Aorta (tissue), 5 donors: ENCODE data around the gene TCIRG1. TPM values are rescaled to one million over a fixed set of nuclear protein-coding genes. Genes with fewer than 3 reads are reported as not detected.

Experiments
- ATAC-seq: fragments of 200-7000 bp; cut with Tn5 transposase; one replicate; pipeline ENCODE4 v1.9.1; 2022; ENCODE audit warnings: moderate library complexity; ENCODE audit not compliant: low FRiP score
- DNase-seq, 2 donors: peaks; one replicate each; pipeline ENCODE4 v3.0.0-alpha.2; 2020
- H3K27ac ChIP-seq, 2 donors: one replicate each; pipeline ENCODE4 v1.5.1; 2013; ENCODE audit warnings: low read length in 2 of 2, mild to moderate bottlenecking in 2 of 2, moderate library complexity in 2 of 2, control low read depth in 1 of 2, inconsistent platforms in 1 of 2, low read depth in 1 of 2
- H3K27me3 ChIP-seq, 2 donors: one replicate each; pipeline ENCODE4 v1.6.1; 2013; ENCODE audit warnings: control low read depth in 1 of 2, low read length in 1 of 2, mild to moderate bottlenecking in 1 of 2, moderate library complexity in 1 of 2; ENCODE audit not compliant: insufficient read depth in 2 of 2, control insufficient read depth in 1 of 2
- H3K36me3 ChIP-seq, 2 donors: one replicate each; pipeline ENCODE4 v1.6.1; 2013; ENCODE audit warnings: control low read depth in 1 of 2, low read length in 1 of 2, mild to moderate bottlenecking in 1 of 2; ENCODE audit not compliant: insufficient read depth in 2 of 2, control insufficient read depth in 1 of 2
- H3K4me1 ChIP-seq, 2 donors: one replicate each; pipeline ENCODE4 v1.6.1; 2013; ENCODE audit warnings: low read length in 2 of 2, control low read depth in 1 of 2, mild to moderate bottlenecking in 1 of 2, moderate library complexity in 1 of 2; ENCODE audit not compliant: insufficient read depth in 2 of 2, control insufficient read depth in 1 of 2
- H3K4me3 ChIP-seq, 2 donors: one replicate each; pipeline ENCODE4 v1.5.1; 2013; ENCODE audit warnings: low read length in 2 of 2, control low read depth in 1 of 2, mild to moderate bottlenecking in 1 of 2
- H3K9me3 ChIP-seq: one replicate; pipeline ENCODE4 v1.6.1; 2013; ENCODE audit warnings: mild to moderate bottlenecking, low read length; ENCODE audit not compliant: control insufficient read depth
- WGBS, 2 donors: extraction: QIAGEN DNeasy Blood & Tissue Kit; methylation state at CpG; one replicate each; pipeline ENCODE4 v1.1.7; 2013; 5-methylcytosine and 5-hydroxymethylcytosine counted together
- intact Hi-C, 2 donors: fragments of 100-400 bp; cut with DNase I; formaldehyde crosslinking; loops; one replicate each; pipeline versions ENCODE4 v1.14.2 to v1.15.0; 2022
- polyA plus RNA-seq, 2 donors: library from polyadenylated mRNA; stranded (reverse); fragments of 200-250 nt; gene quantifications; one replicate each; pipeline ENCODE4 v1.2.3, GENCODE V29; 2013
- total RNA-seq, 2 donors: library from RNA; stranded (reverse); fragmentation: NEBNext Ultra II Directional; extraction: Animal tissue kit (Norgen Biotek cat#: 25700); gene quantifications; one replicate each; pipeline ENCODE4 v1.2.1, GENCODE V29; 2021
- donor health status: healthy with polysubstance abuse.
- donor health status: Bipolar disorder and iron deficiency.
- donor health status: DM: no; HTN: no; CAD: no.
- donor health status: DM: no; HTN: no; CAD: no.
- donor health status: DM: yes; HTN: yes; CAD: no.

TCIRG1 gene
- total and polyA plus RNA-seq, 4 donors: 47.5 to 485 (median 149) TPM

- DNase-seq (peak in 1 of 2 donors; percentile 73), ATAC-seq (no peak)
- H3K27me3 ChIP-seq: no peaks in the 10 kb centered on the region
- H3K4me1 ChIP-seq: no peaks in the 10 kb centered on the region
- intact Hi-C loops: loop anchor here in 1 of 2 donors (5.0 kb wide), 1 partner anchor 107 kb away; the partner anchor contains the start of gene CHKA
- 93 to 94% methylated on average over 19 of the region's 19 CpGs for WGBS, 2 donors
- H3K36me3 ChIP-seq: no peaks in the 10 kb centered on the region
- H3K4me3 ChIP-seq: no peak overlapping the region
- no peaks in the 10 kb centered on the region for H3K9me3 ChIP-seq
- H3K27ac ChIP-seq: no peak overlapping the region
Observed at GRCh38 chr11:68014947-68015447, 23.8 kb upstream of the TCIRG1 start.

- WGBS, 2 donors: 97 to 99% methylated on average over 8 of the region's 8 CpGs
- no peak overlapping the region for H3K27ac ChIP-seq
- ATAC-seq (no peak), DNase-seq (no peak)
- H3K4me3 ChIP-seq: no peak overlapping the region
- no peaks in the 10 kb centered on the region for H3K9me3 ChIP-seq
- H3K27me3 ChIP-seq: no peaks in the 10 kb centered on the region
- H3K36me3 ChIP-seq: no peaks in the 10 kb centered on the region
- intact Hi-C loops: no loop called here
- no peaks in the 10 kb centered on the region for H3K4me1 ChIP-seq
Observed at GRCh38 chr11:68015467-68015866, 23.4 kb upstream of the TCIRG1 start.

- 64 to 67% methylated on average over 13 of the region's 13 CpGs for WGBS, 2 donors
- intact Hi-C loops: no loop called here
- H3K36me3 ChIP-seq: no peaks in the 10 kb centered on the region
- no peaks in the 10 kb centered on the region for H3K9me3 ChIP-seq
- H3K27ac ChIP-seq: no peak overlapping the region
- DNase-seq: no peak
- no peak for ATAC-seq
- H3K4me1 ChIP-seq: no peaks in the 10 kb centered on the region
- H3K4me3 ChIP-seq: no peak overlapping the region
- H3K27me3 ChIP-seq: no peaks in the 10 kb centered on the region
Observed at GRCh38 chr11:68016161-68016903, 22.5 kb upstream of the TCIRG1 start.

DNA sequence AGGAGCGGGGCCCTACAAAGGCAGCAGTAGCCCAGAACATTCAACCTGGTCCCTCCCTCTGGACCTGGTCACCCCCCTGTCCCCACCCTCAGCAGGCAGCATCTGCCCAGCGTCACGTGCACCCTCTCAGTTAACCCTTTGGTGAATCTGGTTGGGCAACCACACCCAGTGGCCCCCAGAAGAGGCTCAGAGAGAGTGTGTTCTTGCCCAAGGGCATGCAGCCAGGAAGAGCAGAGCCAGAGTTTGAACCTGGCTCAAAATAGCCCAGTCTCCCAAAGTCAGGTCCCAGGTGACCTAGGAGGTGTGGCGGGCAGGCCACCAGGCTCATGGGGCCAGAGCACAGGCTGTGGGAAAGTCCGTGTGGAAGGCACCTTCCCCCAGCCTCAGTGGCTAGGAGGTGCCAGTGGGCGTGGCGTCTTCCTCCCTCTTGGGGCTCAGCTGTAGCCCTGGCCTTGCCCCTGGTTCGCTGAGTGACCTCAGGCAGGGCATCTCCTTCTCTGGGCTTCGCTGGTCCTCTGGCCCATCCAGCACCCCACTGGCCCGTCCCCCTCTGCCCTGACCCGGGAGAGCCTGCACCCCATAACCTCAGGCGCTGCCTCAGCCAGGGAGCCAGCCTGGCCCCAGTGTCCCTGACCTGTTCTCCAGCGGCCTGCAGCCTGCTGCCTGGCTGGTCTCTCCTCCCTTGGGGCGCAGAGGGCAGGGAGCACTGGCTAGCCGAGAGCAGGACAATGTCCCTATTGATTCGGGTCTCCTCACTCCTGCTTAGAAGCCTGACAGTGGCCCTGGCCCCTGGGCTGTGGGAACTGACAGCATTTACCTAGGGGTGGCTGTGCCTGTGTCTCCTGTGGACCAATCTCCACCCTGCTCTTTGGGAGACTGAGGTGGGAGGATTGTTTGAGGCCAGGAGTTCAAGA is 21.7 kb upstream of the TCIRG1 start:
- no peak overlapping the region for H3K27ac ChIP-seq
- no peaks in the 10 kb centered on the region for H3K36me3 ChIP-seq
- ATAC-seq (no peak), DNase-seq (no peak)
- no peaks in the 10 kb centered on the region for H3K4me1 ChIP-seq
- no peaks in the 10 kb centered on the region for H3K27me3 ChIP-seq
- H3K9me3 ChIP-seq: no peaks in the 10 kb centered on the region
- intact Hi-C loops: no loop called here
- WGBS, 2 donors: 65 to 70% methylated on average over 15 to 16 of the region's 16 CpGs
- no peak overlapping the region for H3K4me3 ChIP-seq

DNA sequence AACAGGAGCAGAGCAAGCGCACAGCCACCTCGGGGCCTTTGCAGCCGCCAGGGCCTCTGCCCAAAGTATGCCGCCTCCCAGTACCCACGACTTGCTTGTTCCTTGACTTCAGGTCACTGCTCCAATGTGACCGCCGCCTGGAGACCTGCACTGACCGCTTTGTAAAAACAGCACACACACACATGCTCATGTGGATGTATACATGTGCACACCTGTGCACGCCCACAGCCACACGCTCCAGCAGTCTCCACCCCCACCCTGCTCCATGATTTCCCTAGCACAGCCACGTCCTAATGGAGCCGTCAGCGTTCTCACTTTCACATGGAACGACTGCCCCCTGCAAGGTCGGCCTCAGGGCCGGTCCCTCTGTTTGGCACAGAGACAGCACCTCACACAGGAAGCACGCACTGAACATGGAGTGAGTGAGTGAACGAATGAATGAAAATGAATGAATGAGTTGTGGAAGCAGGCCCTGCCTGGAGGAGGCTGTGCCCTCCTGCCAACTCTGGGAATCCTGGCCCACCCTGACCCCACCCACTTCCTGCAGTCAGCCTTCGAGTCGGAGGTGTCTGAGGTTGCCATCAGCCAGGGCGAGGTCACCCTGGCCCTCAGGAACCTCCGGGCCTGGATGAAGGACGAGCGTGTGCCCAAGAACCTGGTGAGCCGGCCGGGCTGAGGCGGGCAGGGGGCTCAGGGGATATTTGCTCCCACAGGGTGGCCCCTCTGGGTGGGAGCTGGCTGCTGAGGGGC is 20.7 kb upstream of the TCIRG1 start:
- WGBS, 2 donors: 81 to 83% methylated on average over 27 of the region's 27 CpGs
- ATAC-seq: no peak
- H3K9me3 ChIP-seq: no peaks in the 10 kb centered on the region
- no peaks in the 10 kb centered on the region for H3K36me3 ChIP-seq
- no peak overlapping the region for H3K4me3 ChIP-seq
- H3K4me1 ChIP-seq: no peaks in the 10 kb centered on the region
- no peak overlapping the region for H3K27ac ChIP-seq
- H3K27me3 ChIP-seq: no peaks in the 10 kb centered on the region
- DNase-seq: no peak
- intact Hi-C loops: no loop called here

GRCh38 chr11:68018730-68019190 is 20.1 kb upstream of the TCIRG1 start:
- H3K27ac ChIP-seq: no peak overlapping the region
- no peaks in the 10 kb centered on the region for H3K27me3 ChIP-seq
- no peak for ATAC-seq
- no peaks in the 10 kb centered on the region for H3K9me3 ChIP-seq
- intact Hi-C loops: no loop called here
- DNase-seq: no peak
- no peaks in the 10 kb centered on the region for H3K36me3 ChIP-seq
- H3K4me3 ChIP-seq: no peak overlapping the region
- WGBS, 2 donors: 93% methylated on average over 18 of the region's 18 CpGs
- no peaks in the 10 kb centered on the region for H3K4me1 ChIP-seq

- Histone ChIP-seq H3K27ac (no peak overlapping the region), H3K36me3 (no peaks in the 10 kb centered on the region), H3K4me3 (no peak overlapping the region), H3K9me3 (no peaks in the 10 kb centered on the region), H3K27me3 (no peaks in the 10 kb centered on the region), H3K4me1 (no peaks in the 10 kb centered on the region)
- 90 to 92% methylated on average over 11 to 12 of the region's 12 CpGs for WGBS, 2 donors
- intact Hi-C loops: no loop called here
- DNase-seq (no peak), ATAC-seq (no peak)
Observed at GRCh38 chr11:68019486-68019885, 19.3 kb upstream of the TCIRG1 start.

DNA sequence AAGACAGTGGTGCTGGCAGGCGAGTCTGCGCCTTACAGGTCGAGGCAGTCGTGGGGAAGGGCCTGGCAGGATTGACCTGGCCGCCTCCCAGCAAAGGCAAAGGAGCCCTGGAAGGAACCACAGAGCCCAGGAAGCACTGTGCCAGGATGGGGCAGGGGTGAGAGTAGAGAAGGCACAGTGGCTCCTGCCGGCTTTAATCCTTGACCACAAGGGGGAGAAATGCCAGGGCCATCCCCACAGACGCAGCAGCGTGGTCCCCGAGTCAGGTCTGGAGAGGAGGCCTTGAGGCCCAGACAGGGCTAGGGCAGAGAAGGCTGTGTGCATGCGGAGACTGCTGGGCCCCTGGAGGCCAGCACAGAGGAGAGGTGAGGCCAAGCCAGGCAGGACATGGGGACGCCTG is 18.2 kb upstream of the TCIRG1 start:
- no peak overlapping the region for H3K4me3 ChIP-seq
- no peak overlapping the region for H3K27ac ChIP-seq
- WGBS, 2 donors: 48 to 54% methylated on average over 11 of the region's 11 CpGs
- intact Hi-C loops: no loop called here
- no peaks in the 10 kb centered on the region for H3K4me1 ChIP-seq
- no peak for DNase-seq
- H3K27me3 ChIP-seq: no peaks in the 10 kb centered on the region
- ATAC-seq: no peak
- no peaks in the 10 kb centered on the region for H3K36me3 ChIP-seq
- H3K9me3 ChIP-seq: no peaks in the 10 kb centered on the region
